GM21423 (cell line): ENCODE data around the gene NMRK1.
A peak's percentile ranks its signal among the peaks of the same experiment; 100 is the strongest.

Source experiments
- ATAC-seq: cut with Tn5 transposase; IDR thresholded peaks from one replicate; pipeline ENCODE4 v1.9.1; 2021; ENCODE audit warnings: mild to moderate bottlenecking, moderate library complexity; ENCODE audit not compliant: unreplicated experiment

The NMRK1 gene

GRCh38 chr9:75087824-75088645, at the start of gene NMRK1, which contains the start of gene OSTF1:
NMRK1 (minus strand) TSS chr9:75088155; CDS start chr9:75083115, 5,040 bp downstream.
OSTF1 (plus strand) TSS chr9:75088514; CDS start chr9:75088693, 179 bp downstream.
- ATAC-seq, result peak; percentile 91

GRCh38 chr9:75134495-75134894, 46.5 kb upstream of the NMRK1 start:
- no peak for ATAC-seq

- no peak for ATAC-seq
These were observed 45.4 kb upstream of the NMRK1 start for GRCh38 chr9:75133396-75133795.

- ATAC-seq, result no peak
These were observed 44.3 kb upstream of the NMRK1 start for GRCh38 chr9:75132244-75132643.

GRCh38 chr9:75131700-75132099, 43.7 kb upstream of the NMRK1 start:
- ATAC-seq, result no peak

- ATAC-seq, result no peak
These were observed 42.8 kb upstream of the NMRK1 start for GRCh38 chr9:75130621-75131230.

GRCh38 chr9:75130172-75130571, 42.2 kb upstream of the NMRK1 start:
- no peak for ATAC-seq

GRCh38 chr9:75128535-75128934, 40.6 kb upstream of the NMRK1 start:
- no peak for ATAC-seq

- ATAC-seq, result no peak
These were observed 35.7 kb upstream of the NMRK1 start for GRCh38 chr9:75123696-75124095.

GRCh38 chr9:75121914-75122558, 34.1 kb upstream of the NMRK1 start:
- ATAC-seq, result no peak

- no peak for ATAC-seq
These were observed 32.7 kb upstream of the NMRK1 start for GRCh38 chr9:75120686-75121085.

GRCh38 chr9:75117564-75117963, 29.6 kb upstream of the NMRK1 start:
- ATAC-seq, result no peak

- no peak for ATAC-seq
These were observed 28.4 kb upstream of the NMRK1 start for GRCh38 chr9:75116306-75116705.

- no peak for ATAC-seq
These were observed 24.8 kb upstream of the NMRK1 start for GRCh38 chr9:75112789-75113188.

- no peak for ATAC-seq
These were observed 23.2 kb upstream of the NMRK1 start for GRCh38 chr9:75111019-75111622.

GRCh38 chr9:75109210-75109839, 21.4 kb upstream of the NMRK1 start:
- ATAC-seq, result no peak

GRCh38 chr9:75108571-75108970, 20.6 kb upstream of the NMRK1 start:
- no peak for ATAC-seq

GRCh38 chr9:75106857-75107256, 18.9 kb upstream of the NMRK1 start:
- ATAC-seq, result no peak

GRCh38 chr9:75105841-75106240, 17.9 kb upstream of the NMRK1 start:
- no peak for ATAC-seq

- ATAC-seq, result no peak
These were observed 17.1 kb upstream of the NMRK1 start for GRCh38 chr9:75105019-75105540.

GRCh38 chr9:75104607-75105006, 16.7 kb upstream of the NMRK1 start:
- no peak for ATAC-seq
